ENCODE results near the gene PDE6B.

Gene PDE6B

GRCh38 chr4:714087-714486, 88.7 kb downstream of the PDE6B start:
- H3K4me3 ChIP-seq (ENCODE audit: low read length): no peak overlapping the region
- DNase-seq (ENCODE audit: low read depth): no peak
- no peak for TF ChIP-seq CTCF (conservative IDR thresholded peaks at IDR 0.05; ENCODE audit: low read length)

GRCh38 chr4:717601-718320, 92.4 kb downstream of the PDE6B start:
- TF ChIP-seq CTCF (conservative IDR thresholded peaks at IDR 0.05; ENCODE audit: low read length): no peak
- DNase-seq (ENCODE audit: low read depth): no peak
- no peak overlapping the region for H3K4me3 ChIP-seq (ENCODE audit: low read length)

- no peak overlapping the region for H3K4me3 ChIP-seq (ENCODE audit: low read length)
- DNase-seq (ENCODE audit: low read depth): no peak
- TF ChIP-seq CTCF (conservative IDR thresholded peaks at IDR 0.05; ENCODE audit: low read length): no peak
Observed at GRCh38 chr4:718460-718859, 93.1 kb downstream of the PDE6B start.

Measured in AG10803 (cell line).